Measurements from ENCODE around the gene MYBPH. TPM values are rescaled to one million over a fixed set of nuclear protein-coding genes. Genes with fewer than 3 reads are reported as not detected.

MYBPH gene
- total RNA-seq, 1 experiment from 2014 or later = not detected

DNA sequence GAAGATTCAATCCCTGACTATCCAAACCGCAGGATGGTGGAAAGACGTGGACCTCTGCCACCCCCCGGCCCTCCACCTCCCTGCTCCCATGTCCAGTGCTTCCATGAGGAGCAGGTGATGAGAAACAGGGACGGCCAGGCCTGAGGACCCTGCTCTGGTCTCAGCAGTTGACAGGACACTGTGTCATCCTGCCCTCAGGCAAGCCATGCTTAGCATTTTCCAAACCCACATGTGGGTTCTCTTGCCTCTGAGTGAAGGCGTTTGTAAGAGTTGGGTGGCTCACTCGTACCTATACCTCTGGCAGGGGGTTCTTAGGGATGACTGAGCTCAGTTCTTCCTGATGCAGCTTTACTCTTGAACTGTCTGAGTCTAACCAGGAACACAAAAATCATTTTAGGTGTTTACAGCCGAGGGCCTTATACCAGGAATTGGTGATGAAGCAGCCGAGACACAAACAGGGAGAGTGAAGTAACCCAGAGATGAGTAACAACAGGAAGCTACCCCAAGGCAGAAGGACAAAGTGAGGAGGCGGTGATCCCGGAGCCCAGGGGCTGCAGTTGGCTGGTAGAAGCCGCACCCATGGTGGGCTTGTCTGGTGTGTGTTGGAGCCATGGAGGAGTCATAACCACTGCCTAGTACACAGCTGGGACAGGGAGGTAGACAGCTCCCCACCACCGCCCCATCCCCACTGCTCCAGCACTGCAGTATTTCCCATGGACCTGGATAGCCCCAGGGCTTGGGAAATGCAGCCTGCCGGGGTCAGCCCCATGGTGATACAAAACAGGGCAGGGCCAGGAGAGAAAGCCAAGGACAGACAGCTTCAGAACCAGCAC is 21.4 kb downstream of the MYBPH start:
- Histone ChIP-seq H3K36me3 (ENCODE audit: insufficient read depth, low read length, poor library complexity, severe bottlenecking) (no peaks in the 10 kb centered on the region), H3K27me3 (replicated peaks; ENCODE audit: insufficient read depth, low read depth, low read length, poor library complexity) (peaks cover 20% of the 10 kb centered on the region), H3K4me1 (ENCODE audit: insufficient read depth, low read length, poor library complexity, severe bottlenecking) (peaks cover 36% of the 10 kb centered on the region), H3K4me3 (ENCODE audit: low read depth, low read length, poor library complexity, severe bottlenecking) (no peak overlapping the region), H3K27ac (ENCODE audit: low read depth, low read length, poor library complexity, severe bottlenecking) (no peak overlapping the region), H3K9me3 (ENCODE audit: low read depth, low read length, poor library complexity, severe bottlenecking) (peaks cover 9% of the 10 kb centered on the region)
- DNase-seq (ENCODE audit: low spot score) = peak; percentile 39
- no TSS peak for BruUV-seq (replicated peaks)
- intact Hi-C loops (cut with micrococcal nuclease; ENCODE audit: unreplicated experiment) = no loop called here
- POLR2A ChIA-PET (ENCODE audit: low non-redundant PET) = interaction anchor here (0.6 kb wide), 1 partner anchor 41 kb away, joined by 5 read pairs; no protein-coding TSS in a partner anchor
- CTCF ChIA-PET = no interaction called here
- TF ChIP-seq CTCF (conservative IDR thresholded peaks at IDR 0.05; ENCODE audit: low read depth, low read length) (no peak), EZH2 (IDR thresholded peaks at IDR 0.05; ENCODE audit: borderline replicate concordance, low read depth, low read length, poor library complexity, severe bottlenecking) (no peak)

DNA sequence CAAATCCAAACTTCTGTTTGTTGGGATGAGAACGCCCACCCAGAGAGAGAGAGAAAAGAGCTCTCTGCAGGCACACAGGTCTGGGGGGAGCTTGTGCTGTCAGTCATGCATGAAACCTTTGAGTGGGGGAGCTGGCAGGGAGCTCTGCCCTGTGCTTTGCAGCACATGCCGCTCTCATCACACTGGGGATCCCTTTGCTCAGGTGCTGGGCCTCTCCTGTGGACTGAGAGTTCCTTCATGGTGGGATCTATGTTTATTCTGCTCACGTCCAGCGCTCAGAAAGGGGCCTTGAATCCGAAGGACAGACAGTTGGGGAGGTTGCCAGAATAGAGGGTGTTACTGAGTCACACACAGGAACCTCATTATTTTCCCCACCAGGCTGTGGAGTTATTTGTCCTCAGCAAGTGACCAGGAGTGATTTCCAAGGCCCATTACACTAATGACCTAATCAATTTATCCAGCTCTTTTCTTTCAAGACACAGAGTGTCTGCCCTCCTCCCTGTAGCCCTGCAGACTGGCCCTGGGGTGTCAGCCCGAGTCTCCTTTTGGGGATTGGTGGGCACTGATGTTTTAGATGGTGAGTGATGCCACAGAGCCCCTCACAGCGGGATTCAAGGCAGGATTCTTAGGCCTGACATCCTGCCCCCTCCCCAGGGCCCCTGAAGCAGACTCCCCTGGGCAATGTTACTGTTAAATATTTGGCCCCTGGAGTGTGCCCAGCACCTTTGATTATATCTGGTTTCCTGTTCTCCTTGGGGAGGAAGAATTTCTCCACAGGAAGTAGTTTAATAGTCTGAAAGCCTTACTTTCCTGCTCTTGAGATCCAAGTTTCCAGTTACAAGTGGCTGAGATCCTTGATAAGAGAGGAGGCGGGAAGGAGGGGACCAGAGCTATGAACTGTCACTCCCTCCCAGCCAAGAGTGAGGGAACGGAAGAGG is 22.3 kb downstream of the MYBPH start:
- intact Hi-C loops (cut with micrococcal nuclease; ENCODE audit: unreplicated experiment) = no loop called here
- TF ChIP-seq EZH2 (IDR thresholded peaks at IDR 0.05; ENCODE audit: borderline replicate concordance, low read depth, low read length, poor library complexity, severe bottlenecking) (no peak), CTCF (conservative IDR thresholded peaks at IDR 0.05; ENCODE audit: low read depth, low read length) (no peak)
- POLR2A ChIA-PET (ENCODE audit: low non-redundant PET) = interaction anchor here (0.6 kb wide), 1 partner anchor 812 kb away, joined by 8 read pairs; no protein-coding TSS in a partner anchor
- H3K9me3 ChIP-seq (ENCODE audit: low read depth, low read length, poor library complexity, severe bottlenecking) = peaks cover 4% of the 10 kb centered on the region
- no peak overlapping the region for H3K27ac ChIP-seq (ENCODE audit: low read depth, low read length, poor library complexity, severe bottlenecking)
- no peaks in the 10 kb centered on the region for H3K36me3 ChIP-seq (ENCODE audit: insufficient read depth, low read length, poor library complexity, severe bottlenecking)
- H3K4me3 ChIP-seq (ENCODE audit: low read depth, low read length, poor library complexity, severe bottlenecking) = no peak overlapping the region
- BruUV-seq (replicated peaks) = no TSS peak
- H3K4me1 ChIP-seq (ENCODE audit: insufficient read depth, low read length, poor library complexity, severe bottlenecking) = peaks cover 36% of the 10 kb centered on the region
- DNase-seq (ENCODE audit: low spot score) = peak; percentile 93
- CTCF ChIA-PET = interaction anchor here (0.7 kb wide), 1 partner anchor 113 kb away, joined by 3 read pairs; no protein-coding TSS in a partner anchor
- H3K27me3 ChIP-seq (replicated peaks; ENCODE audit: insufficient read depth, low read depth, low read length, poor library complexity) = peaks cover 13% of the 10 kb centered on the region
